Esophagus muscularis mucosa (tissue), 4 donors: ENCODE data around the gene MOSMO. TPM values are rescaled to one million over a fixed set of nuclear protein-coding genes. Genes with fewer than 3 reads are reported as not detected.

Experiments used
- DNase-seq: peaks from one replicate; pipeline ENCODE4 v3.0.0-alpha.2; 2017; ENCODE audit errors: extremely low spot score
- H3K27ac ChIP-seq, 4 donors: fragments of 200-600 bp; sonication (generic); replicated peaks in 1 of 4; 1 replicate in 3 of 4; 2 replicates in 1 of 4; pipeline ENCODE4 v1.5.1; 2016 to 2019; ENCODE audit warnings: mild to moderate bottlenecking in 1 of 4
- H3K27me3 ChIP-seq, 4 donors: fragments of 200-600 bp; sonication (generic); one replicate each; pipeline versions ENCODE4 v1.5.1 to v1.6.0; 2016 to 2019
- H3K36me3 ChIP-seq, 4 donors: fragments of 200-600 bp; sonication (generic); one replicate each; pipeline ENCODE4 v1.5.1; 2016 to 2019
- H3K4me1 ChIP-seq, 4 donors: fragments of 200-600 bp; sonication (generic); one replicate each; pipeline ENCODE4 v1.5.1; 2016 to 2019
- H3K4me3 ChIP-seq, 4 donors: fragments of 200-600 bp; sonication (generic); 1 replicate in 2 of 4; 2 replicates in 2 of 4; pipeline ENCODE4 v1.5.1; 2016 to 2019; ENCODE audit warnings: mild to moderate bottlenecking in 4 of 4, moderate library complexity in 1 of 4
- H3K9me3 ChIP-seq, 4 donors: fragments of 200-600 bp; sonication (generic); 1 replicate in 3 of 4; 2 replicates in 1 of 4; pipeline ENCODE4 v1.5.1; 2016 to 2019
- CTCF ChIP-seq, 3 experiments: fragments of 200-600 bp in 2 of 3; fragments of 450-650 bp in 1 of 3; sonication (generic) in 2 of 3; IDR thresholded peaks; one replicate each; pipeline ENCODE4 v1.5.1; 2017 to 2019; ENCODE audit warnings: antibody characterized with exemption in 3 of 3, mild to moderate bottlenecking in 2 of 3, moderate library complexity in 1 of 3
- EP300 ChIP-seq: sonication (generic); formaldehyde crosslinking; IDR thresholded peaks from one replicate; pipeline ENCODE4 v1.6.1; 2017; ENCODE audit warnings: antibody characterized with exemption
- POLR2A ChIP-seq: fragments of 450-650 bp; IDR thresholded peaks from one replicate; pipeline ENCODE4 v1.6.1; 2017; ENCODE audit warnings: antibody characterized with exemption, moderate library complexity, mild to moderate bottlenecking, low read depth
- POLR2AphosphoS5 ChIP-seq, 2 donors: sonication (generic); formaldehyde crosslinking; IDR thresholded peaks; one replicate each; pipeline ENCODE4 v1.6.1; 2017; ENCODE audit warnings: antibody characterized with exemption in 2 of 2
- WGBS: methylation state at CpG from one replicate; pipeline ENCODE4 v1.1.5; 2018; 5-methylcytosine and 5-hydroxymethylcytosine counted together
- intact Hi-C: fragments of 100-400 bp; cut with DNase I; formaldehyde crosslinking; loops from one replicate; pipeline ENCODE4 v1.15.1; 2023
- total RNA-seq, 4 donors: library from RNA; depleted of rRNA; stranded (reverse); fragments of >200 nt; gene quantifications; one replicate each; pipeline versions ENCODE4 v1.1.0 to v1.2.1, GENCODE V29; 2016

The MOSMO gene
- total RNA-seq, 4 donors from 2014 or later = 15.1 to 21.6 (median 17.6) TPM

GRCh38 chr16:22065252-22065651, 57.3 kb downstream of the MOSMO start:
- intact Hi-C loops = no loop called here
- WGBS = 95% methylated on average over 1 of the region's 1 CpG
- H3K9me3 ChIP-seq = no peaks in the 10 kb centered on the region
- H3K27me3 ChIP-seq = no peaks in the 10 kb centered on the region
- H3K4me1 ChIP-seq = peaks cover 0 to 18% (median 8%) of the 10 kb centered on the region in 4 donors
- DNase-seq = no peak
- no peak overlapping the region for H3K27ac ChIP-seq
- H3K4me3 ChIP-seq = no peak overlapping the region
- H3K36me3 ChIP-seq = no peaks in the 10 kb centered on the region
- TF ChIP-seq EP300 = no peak
- no peak for TF ChIP-seq POLR2AphosphoS5 (IDR thresholded peaks at IDR 0.05)
- TF ChIP-seq CTCF (IDR thresholded peaks at IDR 0.05) = no peak
- TF ChIP-seq POLR2A = no peak

- H3K27ac ChIP-seq = peak overlapping the region in 2 of 4 donors; percentile 3 to 8
- DNase-seq = no peak
- 52% methylated on average over 12 of the region's 12 CpGs for WGBS
- H3K4me1 ChIP-seq = peaks cover 16 to 31% (median 17%) of the 10 kb centered on the region in 4 donors
- H3K27me3 ChIP-seq = no peaks in the 10 kb centered on the region
- no peaks in the 10 kb centered on the region for H3K9me3 ChIP-seq
- TF ChIP-seq CTCF (IDR thresholded peaks at IDR 0.05) = no peak
- no peak for TF ChIP-seq EP300
- no peak for TF ChIP-seq POLR2A
- no peak for TF ChIP-seq POLR2AphosphoS5 (IDR thresholded peaks at IDR 0.05)
- intact Hi-C loops = no loop called here
- H3K4me3 ChIP-seq = peak overlapping the region in 2 of 4 donors; percentile 1 to 5
- peaks cover 0 to 3% (median 0%) of the 10 kb centered on the region in 4 donors for H3K36me3 ChIP-seq
Measured at GRCh38 chr16:22070361-22071330, 62.7 kb downstream of the MOSMO start.

- peaks cover 0 to 9% (median 0%) of the 10 kb centered on the region in 4 donors for H3K36me3 ChIP-seq
- WGBS = 70% methylated on average over 7 of the region's 7 CpGs
- peak overlapping the region in 1 of 4 donors; percentile 5 for H3K4me3 ChIP-seq
- H3K27ac ChIP-seq = peak overlapping the region in 1 of 4 donors; percentile 8
- intact Hi-C loops = no loop called here
- TF ChIP-seq CTCF (IDR thresholded peaks at IDR 0.05) (no peak), POLR2AphosphoS5 (IDR thresholded peaks at IDR 0.05) (no peak), EP300 (no peak), POLR2A (no peak)
- peaks cover 16 to 31% (median 17%) of the 10 kb centered on the region in 4 donors for H3K4me1 ChIP-seq
- H3K27me3 ChIP-seq = no peaks in the 10 kb centered on the region
- DNase-seq = no peak
- no peaks in the 10 kb centered on the region for H3K9me3 ChIP-seq
Measured at GRCh38 chr16:22071331-22071910, 63.5 kb downstream of the MOSMO start.

- Histone ChIP-seq H3K4me1 (peaks cover 16 to 37% (median 22%) of the 10 kb centered on the region in 4 donors), H3K9me3 (no peaks in the 10 kb centered on the region), H3K27ac (no peak overlapping the region), H3K27me3 (no peaks in the 10 kb centered on the region), H3K4me3 (no peak overlapping the region), H3K36me3 (peaks cover 0 to 9% (median 0%) of the 10 kb centered on the region in 4 donors)
- WGBS = 73% methylated on average over 3 of the region's 3 CpGs
- intact Hi-C loops = no loop called here
- TF ChIP-seq POLR2A = no peak
- no peak for TF ChIP-seq CTCF (IDR thresholded peaks at IDR 0.05)
- TF ChIP-seq POLR2AphosphoS5 (IDR thresholded peaks at IDR 0.05) = no peak
- TF ChIP-seq EP300 = no peak
- no peak for DNase-seq
Measured at GRCh38 chr16:22073350-22073749, 65.4 kb downstream of the MOSMO start.
